HT1080 (cell line): ENCODE results near the gene VEGFB. TPM values are rescaled to one million over a fixed set of nuclear protein-coding genes. Genes with fewer than 3 reads are reported as not detected.

Experiments used
- DNase-seq: peaks from one replicate; pipeline ENCODE4 v3.0.0-alpha.2; 2015; ENCODE audit warnings: low read depth
- polyA plus RNA-seq, 2 experiments: library from polyadenylated mRNA; depleted of rRNA; stranded (reverse); fragments of >200 nt; gene quantifications; 2 replicates each; pipeline ENCODE4 v1.2.3, GENCODE V29; 2015
- total RNA-seq: library from RNA; depleted of rRNA; stranded (reverse); fragments of >200 nt; shearing (Covaris generic); gene quantifications from 2 replicates; pipeline ENCODE4 v1.2.3, GENCODE V29; 2014; rRNA removed

VEGFB gene
- 26.7 and 71.0 TPM in 2 replicates for total RNA-seq
- polyA plus RNA-seq (2015; cell fraction: cytosol; rRNA removed), result 45.5 and 54.4 TPM in 2 replicates
- polyA plus RNA-seq (2015; cell fraction: nucleus; rRNA removed), result 19.3 and 20.1 TPM in 2 replicates

- DNase-seq, result no peak
Observed at GRCh38 chr11:64233913-64234586, at the start of gene VEGFB. Gene VEGFB, plus strand, starts transcription at chr11:64234584. Its CDS starts 250 bp downstream, at chr11:64234834.

DNA sequence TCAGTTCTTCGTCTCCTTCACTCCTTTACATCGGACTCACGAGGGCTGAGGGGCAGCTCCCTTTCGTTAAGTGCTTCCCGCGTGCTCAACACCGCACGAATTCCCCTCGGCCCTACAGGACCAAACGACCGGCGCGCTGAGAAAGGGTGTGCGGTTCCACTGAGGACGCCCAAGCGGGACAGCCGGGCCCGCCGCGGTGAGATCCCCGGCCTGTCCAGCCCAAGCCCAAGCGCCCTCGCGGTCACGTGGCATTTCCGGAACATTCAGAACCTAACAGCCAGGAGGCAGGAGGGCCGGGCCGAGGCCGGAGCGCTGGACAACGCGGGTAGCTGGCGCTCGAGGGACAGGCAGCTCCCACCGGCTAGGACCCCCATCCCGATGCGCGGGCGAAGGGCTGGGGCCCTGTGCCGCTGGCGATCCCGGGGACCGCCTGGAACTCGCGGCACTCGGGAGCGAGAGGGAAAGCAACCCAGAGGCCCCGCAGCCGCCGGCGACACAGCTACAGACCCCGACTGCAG, 49.1 kb upstream of the VEGFB start:
- DNase-seq, result no peak

DNA sequence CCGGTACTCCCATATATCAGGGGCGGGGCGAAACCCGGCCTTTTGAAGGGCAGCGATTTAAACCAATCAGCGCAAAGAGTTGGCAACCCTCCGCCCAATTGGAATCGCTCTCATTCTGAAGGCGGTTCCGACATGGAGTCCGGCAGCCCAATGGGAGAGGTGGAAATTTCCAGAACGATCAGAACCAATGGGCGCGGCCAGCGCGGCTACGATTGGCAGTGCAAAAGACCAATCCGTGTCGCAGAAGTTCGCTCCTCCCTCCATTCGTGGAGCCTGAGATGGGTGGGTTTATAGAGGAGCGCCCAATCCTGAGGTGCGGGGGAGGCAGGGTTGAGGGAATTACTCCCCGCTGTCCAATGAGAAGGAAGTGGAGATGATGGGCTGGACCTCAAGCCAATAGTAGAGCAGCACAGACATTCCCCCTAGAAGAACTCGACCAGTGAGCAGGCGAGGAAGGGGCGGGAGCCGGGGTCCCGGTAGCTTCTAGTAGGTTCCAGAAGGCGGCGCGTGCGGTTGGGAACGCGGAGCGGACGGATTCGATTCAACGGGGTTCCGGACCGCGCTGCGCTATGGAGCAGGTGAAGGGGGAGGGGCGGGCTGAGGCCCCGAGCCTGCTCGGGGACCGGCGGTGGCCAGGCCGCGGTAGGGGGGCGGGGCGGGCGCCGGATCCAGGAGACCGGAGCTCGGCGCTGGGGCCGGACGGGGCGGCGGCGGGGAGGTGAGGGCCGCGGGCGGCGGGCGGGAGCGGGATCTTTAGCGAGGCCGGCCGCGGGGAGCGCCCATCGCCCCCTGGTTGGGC, 48.5 kb upstream of the VEGFB start, which contains the start of gene STIP1:
Gene STIP1 (plus strand): TSS at position 479 of the 799 bp plus-strand sequence. CDS start 91 bp downstream, at position 570.
- peak; percentile 100 for DNase-seq

- no peak for DNase-seq
Observed at GRCh38 chr11:64186492-64187165, 47.8 kb upstream of the VEGFB start.

- no peak for DNase-seq
Observed at GRCh38 chr11:64192434-64192833, 42.0 kb upstream of the VEGFB start.

DNA sequence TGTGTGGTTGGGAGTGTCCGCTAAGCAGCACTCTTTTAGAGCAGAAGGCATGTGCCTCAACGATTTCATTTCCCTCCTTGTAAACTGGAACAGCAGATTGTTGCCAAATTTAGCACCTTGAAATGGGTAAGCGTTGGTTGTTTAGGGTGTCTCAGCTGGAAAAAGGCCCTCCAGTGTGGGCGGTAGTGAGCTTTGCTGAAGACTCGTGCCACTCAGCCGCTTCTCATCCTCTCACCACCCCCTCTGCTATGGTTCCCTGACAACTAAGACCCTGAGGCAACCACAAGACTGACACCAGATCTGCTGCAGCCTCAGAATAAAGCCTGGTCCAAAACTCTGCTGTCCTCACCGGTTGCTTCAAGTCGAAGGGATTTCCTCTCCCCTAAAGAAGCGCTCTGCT, 37.8 kb upstream of the VEGFB start:
- DNase-seq, result no peak

DNA sequence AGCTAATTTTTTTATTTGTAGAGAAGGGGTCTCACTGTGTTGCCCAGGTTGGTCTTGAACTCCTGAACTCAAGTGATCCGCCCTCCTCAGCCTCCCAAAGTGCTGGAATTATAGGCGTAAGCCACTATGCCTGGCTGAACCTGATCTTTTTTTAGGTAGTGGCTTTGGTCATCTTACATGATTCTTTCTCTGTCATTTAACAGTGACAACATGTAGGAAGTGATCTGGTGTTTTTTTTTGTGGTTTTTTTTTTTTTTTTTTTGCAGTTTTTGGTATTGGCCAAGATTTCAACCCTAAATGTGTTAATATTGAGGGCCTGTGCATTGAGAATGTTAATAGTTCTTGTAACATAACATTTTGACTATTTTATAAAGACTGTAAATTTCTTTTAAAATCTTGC, 35.9 kb upstream of the VEGFB start:
- no peak for DNase-seq

GRCh38 chr11:64201543-64201942, 32.8 kb upstream of the VEGFB start:
- no peak for DNase-seq

- DNase-seq, result no peak
Observed at GRCh38 chr11:64202992-64203391, 31.4 kb upstream of the VEGFB start.

DNA sequence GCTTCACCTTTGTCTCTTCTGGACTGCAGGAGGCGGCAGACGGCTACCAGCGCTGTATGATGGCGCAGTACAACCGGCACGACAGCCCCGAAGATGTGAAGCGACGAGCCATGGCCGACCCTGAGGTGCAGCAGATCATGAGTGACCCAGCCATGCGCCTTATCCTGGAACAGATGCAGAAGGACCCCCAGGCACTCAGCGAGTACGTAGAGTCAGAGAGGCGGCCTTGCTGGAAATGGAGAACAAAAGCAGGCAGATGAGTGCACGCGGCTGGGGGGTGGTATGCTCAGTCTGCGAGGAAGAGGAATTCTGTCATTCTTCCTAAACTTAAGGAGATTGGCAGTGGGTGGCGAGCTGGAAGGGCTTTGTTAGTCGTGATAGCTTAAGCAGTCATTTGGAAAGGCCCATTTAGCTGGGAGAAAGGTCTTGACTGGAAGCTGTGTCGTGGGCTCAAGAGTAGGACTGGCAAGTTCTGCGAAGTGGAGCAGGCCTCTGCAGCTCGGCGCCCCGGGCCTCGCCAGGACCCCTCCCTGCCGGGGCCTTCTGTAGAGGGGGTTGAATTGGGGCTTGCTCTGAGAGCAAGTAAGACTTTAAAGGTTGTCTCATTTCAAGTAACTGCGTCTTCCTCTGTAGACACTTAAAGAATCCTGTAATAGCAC, 30.8 kb upstream of the VEGFB start:
- no peak for DNase-seq

DNA sequence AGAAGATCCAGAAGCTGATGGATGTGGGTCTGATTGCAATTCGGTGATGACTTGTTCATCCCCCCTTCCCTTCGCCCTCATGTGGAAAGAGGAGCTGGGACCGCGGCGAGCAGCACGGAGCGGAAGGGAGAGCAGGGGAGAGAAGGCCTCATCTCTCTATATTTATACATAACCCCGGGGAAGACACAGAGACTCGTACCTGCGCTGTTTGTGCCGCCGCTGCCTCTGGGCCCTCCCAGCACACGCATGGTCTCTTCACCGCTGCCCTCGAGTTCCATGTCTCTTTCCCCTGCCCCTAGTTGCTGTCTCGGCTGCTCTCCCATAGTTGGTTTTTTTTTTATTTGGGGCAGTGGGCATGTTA, 30.3 kb upstream of the VEGFB start:
- DNase-seq, result no peak

DNA sequence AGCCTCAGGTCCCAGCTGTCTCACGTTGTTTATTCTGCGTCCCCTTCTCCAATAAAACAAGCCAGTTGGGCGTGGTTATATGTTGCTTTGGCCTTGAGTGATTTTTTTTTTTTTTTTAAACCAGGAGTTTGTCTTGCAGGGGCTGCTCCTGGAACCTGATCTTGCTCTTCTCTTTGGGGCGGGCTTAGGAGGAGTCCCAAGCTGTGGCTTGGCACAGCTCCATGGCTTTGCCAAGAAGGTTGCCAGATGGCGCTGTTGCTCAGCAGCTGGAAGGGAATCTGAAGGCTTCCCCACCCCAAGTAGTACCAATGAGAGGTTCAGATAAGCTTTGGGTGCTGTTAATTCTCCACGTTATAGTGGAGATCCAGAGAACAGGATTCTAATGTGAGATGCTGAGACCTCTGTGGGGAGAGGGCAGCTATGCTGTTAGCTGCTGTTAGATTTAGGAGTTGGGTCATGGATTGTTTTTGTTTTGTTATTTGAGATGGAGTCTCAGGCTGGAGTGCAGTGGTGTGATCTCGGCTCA, 29.9 kb upstream of the VEGFB start:
- peak; percentile 93 for DNase-seq

GRCh38 chr11:64206457-64207255, 27.7 kb upstream of the VEGFB start, which contains the start of gene FERMT3:
Gene FERMT3, plus strand, starts transcription at chr11:64206721. Its CDS starts 644 bp downstream, at chr11:64207365.
- DNase-seq, result no peak

DNA sequence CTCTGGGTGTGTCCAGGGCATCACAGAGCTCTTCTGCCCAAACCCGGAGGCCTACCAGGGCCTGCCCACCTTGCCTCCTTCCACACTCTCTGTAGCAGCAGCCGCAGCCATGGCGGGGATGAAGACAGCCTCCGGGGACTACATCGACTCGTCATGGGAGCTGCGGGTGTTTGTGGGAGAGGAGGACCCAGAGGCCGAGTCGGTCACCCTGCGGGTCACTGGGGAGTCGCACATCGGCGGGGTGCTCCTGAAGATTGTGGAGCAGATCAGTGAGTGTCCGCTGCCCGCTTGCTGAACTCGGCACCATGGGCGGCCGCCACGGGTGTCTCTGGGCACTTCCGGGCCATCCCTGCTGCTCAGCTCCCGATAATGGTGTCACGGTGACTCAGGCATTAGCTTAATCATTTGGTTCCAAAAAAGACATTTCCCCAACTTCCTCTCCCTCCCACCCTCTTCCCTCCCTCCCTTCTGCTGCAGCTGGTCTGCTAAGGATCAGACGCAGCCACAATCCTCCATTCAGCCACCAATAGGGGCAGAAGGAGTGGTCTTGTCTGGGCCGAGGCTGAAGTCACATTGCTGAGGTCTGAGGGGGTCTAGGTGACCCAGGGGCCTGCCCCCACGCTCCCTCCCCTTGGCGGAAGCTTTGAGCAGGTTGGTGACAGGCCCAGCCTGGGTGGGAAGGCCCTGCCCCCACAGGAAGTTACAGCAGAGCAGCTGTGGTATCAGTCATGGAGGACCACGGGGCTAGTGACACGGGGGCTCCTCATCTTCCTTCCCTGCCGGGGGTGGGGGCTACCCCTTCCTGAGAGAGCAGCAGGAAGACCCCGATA, 26.9 kb upstream of the VEGFB start:
- peak; percentile 72 for DNase-seq

GRCh38 chr11:64208086-64208795, 26.1 kb upstream of the VEGFB start:
- no peak for DNase-seq

DNA sequence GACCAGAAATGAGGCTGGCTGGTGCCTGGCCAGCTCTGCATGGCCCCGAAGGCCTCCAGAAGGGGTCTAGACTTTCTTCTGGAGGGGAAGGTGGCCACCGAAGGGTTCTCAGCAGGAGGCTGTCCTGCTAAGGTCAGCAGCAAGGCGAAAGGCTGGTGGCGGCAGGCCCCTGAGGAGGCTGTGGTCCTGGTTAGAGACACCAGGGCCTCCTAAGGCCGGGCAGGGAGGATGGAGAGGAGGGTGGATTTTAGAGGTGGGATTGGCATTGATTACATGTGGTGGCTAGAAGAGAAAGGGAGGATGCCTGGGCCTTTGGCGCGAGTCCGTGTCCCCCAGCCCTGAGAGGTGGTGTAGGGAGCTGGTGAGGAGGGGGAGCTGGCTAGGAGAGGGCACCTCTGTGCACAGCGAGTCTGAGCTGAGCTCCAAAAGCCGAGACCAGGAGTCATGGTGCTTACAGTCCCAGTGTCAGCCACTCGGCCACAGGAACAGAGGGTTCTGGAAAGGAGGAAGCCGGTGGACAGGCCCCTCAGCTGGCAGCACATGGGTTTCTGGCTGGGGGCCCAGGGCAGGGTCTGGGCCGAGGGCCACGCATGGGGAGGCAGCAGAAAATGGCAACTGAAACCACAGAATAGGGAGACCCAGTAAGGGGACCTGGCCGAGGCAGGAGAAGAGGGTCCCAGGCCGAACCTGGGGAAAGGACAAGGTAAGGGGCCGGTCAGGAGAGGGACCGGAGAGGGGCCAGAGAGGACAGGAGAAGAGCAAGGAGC, 25.4 kb upstream of the VEGFB start:
- no peak for DNase-seq

- no peak for DNase-seq
Observed at GRCh38 chr11:64209563-64209843, 24.9 kb upstream of the VEGFB start.
